Measurements from ENCODE around the gene IGFBPL1. TPM values are rescaled to one million over a fixed set of nuclear protein-coding genes. Genes with fewer than 3 reads are reported as not detected.
"Not testable (repeated sequence)": the region's sequence is repeated elsewhere in the genome, so short reads cannot be mapped to it uniquely, and the experiment has no call there.

The IGFBPL1 gene
- polyA plus RNA-seq, 1 donor from 2014 or later, result not detected

GRCh38 chr9:38384990-38385848 is 39.0 kb downstream of the IGFBPL1 start:
- H3K27ac Mint-ChIP-seq, result no peak overlapping the region
- H3K36me3 Mint-ChIP-seq, result no peaks in the 10 kb centered on the region
- peaks cover 8% of the 10 kb centered on the region for H3K27me3 Mint-ChIP-seq
- H3K9me3 Mint-ChIP-seq, result peaks cover 3 to 6% (median 4%) of the 10 kb centered on the region in 3 donors
- peaks cover 0 to 4% (median 0%) of the 10 kb centered on the region in 3 donors for H3K4me1 Mint-ChIP-seq
- peak overlapping the region in 1 of 4 donors; percentile 67 for H3K4me3 Mint-ChIP-seq

- no peaks in the 10 kb centered on the region for H3K36me3 Mint-ChIP-seq
- peaks cover 3 to 6% (median 4%) of the 10 kb centered on the region in 3 donors for H3K9me3 Mint-ChIP-seq
- peaks cover 6% of the 10 kb centered on the region for H3K27me3 Mint-ChIP-seq
- no peak overlapping the region for H3K4me3 Mint-ChIP-seq
- no peak overlapping the region for H3K27ac Mint-ChIP-seq
- no peaks in the 10 kb centered on the region for H3K4me1 Mint-ChIP-seq
Observed at GRCh38 chr9:38382141-38382540, 42.1 kb downstream of the IGFBPL1 start.

GRCh38 chr9:38380872-38381534 is 43.3 kb downstream of the IGFBPL1 start:
- H3K36me3 Mint-ChIP-seq, result no peaks in the 10 kb centered on the region
- peak overlapping the region in 1 of 3 donors; percentile 3 for H3K27ac Mint-ChIP-seq
- peaks cover 3 to 6% (median 4%) of the 10 kb centered on the region in 3 donors for H3K9me3 Mint-ChIP-seq
- peaks cover 6% of the 10 kb centered on the region for H3K27me3 Mint-ChIP-seq
- H3K4me3 Mint-ChIP-seq, result no peak overlapping the region
- H3K4me1 Mint-ChIP-seq, result no peaks in the 10 kb centered on the region

GRCh38 chr9:38380230-38380871 is 43.9 kb downstream of the IGFBPL1 start:
- Mint-ChIP-seq H3K4me1 (no peaks in the 10 kb centered on the region), H3K9me3 (peaks cover 2 to 4% (median 3%) of the 10 kb centered on the region in 3 donors), H3K36me3 (no peaks in the 10 kb centered on the region), H3K27me3 (peaks cover 6% of the 10 kb centered on the region), H3K27ac (peak overlapping the region in 1 of 3 donors; percentile 3), H3K4me3 (no peak overlapping the region)

GRCh38 chr9:38377336-38378083 is 46.7 kb downstream of the IGFBPL1 start:
- not testable (repeated sequence) for H3K36me3 Mint-ChIP-seq, H3K9me3 Mint-ChIP-seq, H3K4me1 Mint-ChIP-seq, H3K4me3 Mint-ChIP-seq, H3K27me3 Mint-ChIP-seq, H3K27ac Mint-ChIP-seq

GRCh38 chr9:38376021-38376670 is 48.1 kb downstream of the IGFBPL1 start:
- Mint-ChIP-seq H3K4me3 (no peak overlapping the region), H3K4me1 (no peaks in the 10 kb centered on the region)

GRCh38 chr9:38375572-38375963 is 48.7 kb downstream of the IGFBPL1 start:
- Mint-ChIP-seq H3K4me1 (no peaks in the 10 kb centered on the region), H3K36me3 (no peaks in the 10 kb centered on the region), H3K27ac (no peak overlapping the region), H3K9me3 (no peaks in the 10 kb centered on the region), H3K4me3 (no peak overlapping the region), H3K27me3 (peaks cover 7% of the 10 kb centered on the region)

More at GRCh38 chr9:38376021-38376670, 48.1 kb downstream of the IGFBPL1 start:
- Mint-ChIP-seq H3K9me3 (no peaks in the 10 kb centered on the region), H3K27me3 (peaks cover 7% of the 10 kb centered on the region), H3K36me3 (no peaks in the 10 kb centered on the region), H3K27ac (no peak overlapping the region)

- Mint-ChIP-seq H3K9me3 (no peaks in the 10 kb centered on the region), H3K27ac (no peak overlapping the region), H3K27me3 (peaks cover 7% of the 10 kb centered on the region), H3K36me3 (no peaks in the 10 kb centered on the region), H3K4me1 (no peaks in the 10 kb centered on the region), H3K4me3 (no peak overlapping the region)
Observed at GRCh38 chr9:38374847-38375571, 49.2 kb downstream of the IGFBPL1 start.

- no peaks in the 10 kb centered on the region for H3K9me3 Mint-ChIP-seq
- no peak overlapping the region for H3K27ac Mint-ChIP-seq
- H3K36me3 Mint-ChIP-seq, result no peaks in the 10 kb centered on the region
- no peak overlapping the region for H3K4me3 Mint-ChIP-seq
- H3K4me1 Mint-ChIP-seq, result no peaks in the 10 kb centered on the region
- peaks cover 11% of the 10 kb centered on the region for H3K27me3 Mint-ChIP-seq
Observed at GRCh38 chr9:38373679-38374078, 50.6 kb downstream of the IGFBPL1 start.

GRCh38 chr9:38372762-38373619 is 51.3 kb downstream of the IGFBPL1 start:
- H3K36me3 Mint-ChIP-seq, result no peaks in the 10 kb centered on the region
- H3K27me3 Mint-ChIP-seq, result peaks cover 11% of the 10 kb centered on the region
- no peak overlapping the region for H3K4me3 Mint-ChIP-seq
- no peaks in the 10 kb centered on the region for H3K4me1 Mint-ChIP-seq
- no peaks in the 10 kb centered on the region for H3K9me3 Mint-ChIP-seq
- H3K27ac Mint-ChIP-seq, result no peak overlapping the region

GRCh38 chr9:38371495-38371894 is 52.8 kb downstream of the IGFBPL1 start:
- Mint-ChIP-seq H3K4me1 (no peaks in the 10 kb centered on the region), H3K4me3 (no peak overlapping the region), H3K27ac (no peak overlapping the region), H3K27me3 (peaks cover 11% of the 10 kb centered on the region), H3K36me3 (no peaks in the 10 kb centered on the region), H3K9me3 (no peaks in the 10 kb centered on the region)

GRCh38 chr9:38370176-38370575 is 54.1 kb downstream of the IGFBPL1 start:
- Mint-ChIP-seq H3K4me3 (no peak overlapping the region), H3K4me1 (no peaks in the 10 kb centered on the region), H3K36me3 (no peaks in the 10 kb centered on the region), H3K27me3 (peaks cover 11% of the 10 kb centered on the region), H3K9me3 (no peaks in the 10 kb centered on the region), H3K27ac (no peak overlapping the region)

- H3K4me3 Mint-ChIP-seq, result no peak overlapping the region
- no peaks in the 10 kb centered on the region for H3K4me1 Mint-ChIP-seq
- peaks cover 10% of the 10 kb centered on the region for H3K27me3 Mint-ChIP-seq
- H3K36me3 Mint-ChIP-seq, result no peaks in the 10 kb centered on the region
- no peak overlapping the region for H3K27ac Mint-ChIP-seq
- no peaks in the 10 kb centered on the region for H3K9me3 Mint-ChIP-seq
Observed at GRCh38 chr9:38368731-38369130, 55.5 kb downstream of the IGFBPL1 start.

Measured in IgD-negative memory B cell (primary cell).